Measurements from ENCODE around the gene OLFM1. TPM values are rescaled to one million over a fixed set of nuclear protein-coding genes. Genes with fewer than 3 reads are reported as not detected.

The OLFM1 gene
- total RNA-seq, 4 donors from 2014 or later, result 18.7 to 46.1 (median 38.6) TPM

DNA sequence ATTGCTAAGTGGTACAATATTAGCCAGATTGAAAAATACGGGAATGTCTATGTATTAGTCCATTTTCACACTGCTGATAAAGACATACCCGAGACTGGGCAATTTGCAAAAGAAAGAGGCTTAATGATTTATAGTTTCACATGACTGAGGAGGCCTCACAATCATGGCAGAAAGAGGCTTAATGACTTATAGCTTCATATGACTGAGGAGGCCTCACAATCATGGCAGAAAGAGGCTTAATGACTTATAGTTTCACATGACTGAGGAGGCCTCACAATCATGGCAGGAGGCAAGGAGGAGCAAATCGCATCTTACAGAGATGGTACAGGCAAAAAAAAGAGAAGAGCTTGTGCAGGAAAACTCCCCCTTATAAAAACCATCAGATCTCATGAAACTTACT lies 32.3 kb upstream of the OLFM1 start:
- intact Hi-C loops (cut with DNase I), result no loop called here
- H3K27ac ChIP-seq (replicated peaks in 1 of 4), result no peak overlapping the region
- peaks cover 0 to 8% (median 2%) of the 10 kb centered on the region in 4 donors for H3K9me3 ChIP-seq
- H3K27me3 ChIP-seq, result peaks cover 0 to 69% (median 0%) of the 10 kb centered on the region in 4 donors
- no peak for DNase-seq (ENCODE audit: extremely low spot score)
- 86% methylated on average over 3 of the region's 3 CpGs for WGBS
- no peak overlapping the region for H3K4me3 ChIP-seq
- no peaks in the 10 kb centered on the region for H3K4me1 ChIP-seq
- no peaks in the 10 kb centered on the region for H3K36me3 ChIP-seq
- TF ChIP-seq POLR2AphosphoS5 (IDR thresholded peaks at IDR 0.05) (no peak), EP300 (IDR thresholded peaks at IDR 0.05) (no peak), POLR2A (IDR thresholded peaks at IDR 0.05; ENCODE audit: low read depth) (no peak)
- TF ChIP-seq, protein P1, sequence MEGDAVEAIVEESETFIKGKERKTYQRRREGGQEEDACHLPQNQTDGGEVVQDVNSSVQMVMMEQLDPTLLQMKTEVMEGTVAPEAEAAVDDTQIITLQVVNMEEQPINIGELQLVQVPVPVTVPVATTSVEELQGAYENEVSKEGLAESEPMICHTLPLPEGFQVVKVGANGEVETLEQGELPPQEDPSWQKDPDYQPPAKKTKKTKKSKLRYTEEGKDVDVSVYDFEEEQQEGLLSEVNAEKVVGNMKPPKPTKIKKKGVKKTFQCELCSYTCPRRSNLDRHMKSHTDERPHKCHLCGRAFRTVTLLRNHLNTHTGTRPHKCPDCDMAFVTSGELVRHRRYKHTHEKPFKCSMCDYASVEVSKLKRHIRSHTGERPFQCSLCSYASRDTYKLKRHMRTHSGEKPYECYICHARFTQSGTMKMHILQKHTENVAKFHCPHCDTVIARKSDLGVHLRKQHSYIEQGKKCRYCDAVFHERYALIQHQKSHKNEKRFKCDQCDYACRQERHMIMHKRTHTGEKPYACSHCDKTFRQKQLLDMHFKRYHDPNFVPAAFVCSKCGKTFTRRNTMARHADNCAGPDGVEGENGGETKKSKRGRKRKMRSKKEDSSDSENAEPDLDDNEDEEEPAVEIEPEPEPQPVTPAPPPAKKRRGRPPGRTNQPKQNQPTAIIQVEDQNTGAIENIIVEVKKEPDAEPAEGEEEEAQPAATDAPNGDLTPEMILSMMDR (IDR thresholded peaks at IDR 0.05), result no peak

DNA sequence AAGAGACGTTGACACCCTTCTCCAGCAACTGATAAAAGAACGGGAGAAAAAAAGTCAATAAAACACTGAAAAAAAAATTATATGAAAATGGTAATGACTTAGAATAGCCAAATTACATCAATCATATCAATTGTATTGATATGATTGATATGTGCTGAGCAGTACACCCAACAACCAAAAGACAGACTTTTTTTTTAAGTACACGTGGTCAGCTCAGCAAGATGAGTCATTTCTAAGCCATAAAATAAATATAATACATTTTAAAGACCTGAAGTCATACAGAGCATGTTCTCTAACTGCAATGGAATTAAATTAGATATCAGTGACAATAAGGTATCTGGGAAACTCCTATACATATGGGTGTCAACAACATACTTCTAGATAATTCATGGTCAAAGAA lies 30.9 kb upstream of the OLFM1 start:
- Histone ChIP-seq H3K4me3 (no peak overlapping the region), H3K36me3 (no peaks in the 10 kb centered on the region), H3K27me3 (peaks cover 0 to 69% (median 0%) of the 10 kb centered on the region in 4 donors), H3K4me1 (no peaks in the 10 kb centered on the region), H3K9me3 (peaks cover 0 to 8% (median 2%) of the 10 kb centered on the region in 4 donors), H3K27ac (replicated peaks in 1 of 4) (no peak overlapping the region)
- WGBS, result 68% methylated on average over 3 of the region's 3 CpGs
- intact Hi-C loops (cut with DNase I), result no loop called here
- TF ChIP-seq EP300 (IDR thresholded peaks at IDR 0.05) (no peak), POLR2A (IDR thresholded peaks at IDR 0.05; ENCODE audit: low read depth) (no peak), POLR2AphosphoS5 (IDR thresholded peaks at IDR 0.05) (no peak)
- TF ChIP-seq, protein P1 (IDR thresholded peaks at IDR 0.05), result no peak
- no peak for DNase-seq (ENCODE audit: extremely low spot score)

DNA sequence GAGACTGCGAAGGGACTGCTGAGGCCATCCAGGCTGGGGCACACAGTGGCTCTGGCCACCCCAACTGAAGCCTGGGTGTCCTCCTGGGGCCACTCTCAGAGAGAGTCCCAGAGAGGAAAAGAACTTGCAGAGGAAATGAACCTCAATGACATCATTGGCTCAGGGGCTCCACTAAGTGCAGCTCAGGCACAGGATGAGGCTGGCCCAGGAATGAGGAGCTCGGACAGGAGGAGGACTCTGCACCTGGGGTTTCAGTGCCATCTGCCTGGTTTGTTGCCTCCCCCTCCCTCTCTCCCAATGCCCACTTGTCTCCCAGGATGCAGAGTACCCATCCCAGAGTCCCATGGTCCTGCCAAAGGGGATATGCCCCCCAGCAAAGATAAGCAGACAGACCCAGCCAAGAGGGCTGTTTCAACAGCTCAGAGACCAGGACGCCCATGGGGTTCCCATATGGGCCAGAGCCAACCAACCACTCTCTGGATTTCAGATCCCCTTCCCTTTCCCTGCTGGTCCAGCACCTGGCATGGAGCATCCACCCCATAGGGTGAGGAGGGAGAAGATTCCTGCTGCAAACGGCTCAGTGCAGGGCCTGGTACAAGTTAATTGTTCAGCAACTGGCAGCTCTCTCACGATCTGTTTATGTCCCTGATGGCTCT lies 26.9 kb upstream of the OLFM1 start:
- Histone ChIP-seq H3K36me3 (no peaks in the 10 kb centered on the region), H3K4me3 (no peak overlapping the region), H3K27ac (replicated peaks in 1 of 4) (no peak overlapping the region), H3K9me3 (peaks cover 0 to 8% (median 2%) of the 10 kb centered on the region in 4 donors), H3K27me3 (peaks cover 0 to 71% (median 0%) of the 10 kb centered on the region in 4 donors), H3K4me1 (no peaks in the 10 kb centered on the region)
- intact Hi-C loops (cut with DNase I), result no loop called here
- DNase-seq (ENCODE audit: extremely low spot score), result no peak
- TF ChIP-seq, protein P1 (IDR thresholded peaks at IDR 0.05), result no peak
- TF ChIP-seq EP300 (IDR thresholded peaks at IDR 0.05) (no peak), POLR2AphosphoS5 (IDR thresholded peaks at IDR 0.05) (no peak), POLR2A (IDR thresholded peaks at IDR 0.05; ENCODE audit: low read depth) (no peak)
- 54% methylated on average over 4 of the region's 5 CpGs for WGBS

DNA sequence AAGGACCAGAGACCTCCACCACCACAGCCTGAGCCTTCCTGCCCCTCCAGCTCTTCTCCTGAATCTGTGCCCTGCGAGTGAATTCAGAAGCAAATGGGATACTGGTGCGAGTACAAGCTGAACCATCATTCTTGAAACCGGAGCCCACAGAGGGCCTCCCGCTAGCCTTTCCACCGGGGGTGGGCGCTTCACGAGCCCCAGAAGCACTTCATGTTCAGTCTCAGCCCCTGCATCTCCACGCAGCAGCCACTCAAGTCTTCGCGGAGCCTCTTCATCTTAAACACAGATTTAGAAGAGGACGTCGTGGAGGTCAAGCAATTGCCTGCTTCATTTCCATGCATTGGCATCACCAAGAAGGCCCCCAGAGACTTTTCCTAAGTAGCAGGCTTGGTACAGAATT lies 26.0 kb upstream of the OLFM1 start:
- H3K9me3 ChIP-seq, result peaks cover 0 to 8% (median 2%) of the 10 kb centered on the region in 4 donors
- DNase-seq (ENCODE audit: extremely low spot score), result no peak
- intact Hi-C loops (cut with DNase I), result no loop called here
- 56% methylated on average over 2 of the region's 12 CpGs for WGBS
- H3K27ac ChIP-seq (replicated peaks in 1 of 4), result no peak overlapping the region
- no peaks in the 10 kb centered on the region for H3K4me1 ChIP-seq
- H3K27me3 ChIP-seq, result peaks cover 0 to 73% (median 0%) of the 10 kb centered on the region in 4 donors
- no peak for TF ChIP-seq POLR2AphosphoS5 (IDR thresholded peaks at IDR 0.05)
- TF ChIP-seq, protein P1 (IDR thresholded peaks at IDR 0.05), result no peak
- TF ChIP-seq EP300 (IDR thresholded peaks at IDR 0.05), result no peak
- no peak for TF ChIP-seq POLR2A (IDR thresholded peaks at IDR 0.05; ENCODE audit: low read depth)
- H3K4me3 ChIP-seq, result no peak overlapping the region
- no peaks in the 10 kb centered on the region for H3K36me3 ChIP-seq

All from esophagus muscularis mucosa (tissue), 4 donors.